Measurements from ENCODE around the gene ANK3. TPM values are rescaled to one million over a fixed set of nuclear protein-coding genes. Genes with fewer than 3 reads are reported as not detected.

The ANK3 gene
- total RNA-seq, 1 experiment from 2014 or later = 32.0 TPM

DNA sequence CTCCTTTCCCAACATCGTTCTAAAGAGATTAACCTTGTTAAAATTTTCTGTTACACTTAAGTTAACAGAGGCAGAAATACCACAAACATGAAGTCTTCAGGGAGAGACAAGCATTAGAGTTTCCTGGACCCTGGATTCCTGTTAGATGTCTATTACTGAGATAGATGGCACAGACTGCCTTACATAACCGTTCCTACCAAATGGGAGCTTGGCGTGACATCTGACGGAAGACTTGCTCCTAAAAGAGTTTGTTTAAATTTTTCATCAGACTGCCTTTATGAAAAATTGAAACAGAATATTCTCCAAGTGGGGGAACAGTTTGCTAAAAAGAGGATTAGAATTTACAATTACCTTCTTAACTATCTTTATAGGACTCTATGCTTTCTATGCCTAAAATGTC lies 22.7 kb downstream of the ANK3 start:
- no peaks in the 10 kb centered on the region for H3K9me2 ChIP-seq (ENCODE audit: insufficient read depth)
- H3K27ac ChIP-seq = no peak overlapping the region
- no peak overlapping the region for H3K4me3 ChIP-seq
- H3K36me3 ChIP-seq (ENCODE audit: low read depth) = no peaks in the 10 kb centered on the region
- no peaks in the 10 kb centered on the region for H3K79me2 ChIP-seq (ENCODE audit: low read depth)
- ChIA-PET POLR2A (ENCODE audit: unreplicated experiment) (no interaction called here), CTCF (no interaction called here)
- no peak overlapping the region for H2AFZ ChIP-seq
- DNase-seq = no peak
- H3F3A ChIP-seq (ENCODE audit: insufficient read depth, low read depth) = no peaks in the 10 kb centered on the region
- no peak overlapping the region for H3K4me2 ChIP-seq
- H3K9me3 ChIP-seq (ENCODE audit: insufficient read depth, low read depth) = no peaks in the 10 kb centered on the region
- intact Hi-C loops (cut with micrococcal nuclease; ENCODE audit: unreplicated experiment) = no loop called here
- no TSS peak for BruUV-seq (replicated peaks)
- TF ChIP-seq, protein P1, sequence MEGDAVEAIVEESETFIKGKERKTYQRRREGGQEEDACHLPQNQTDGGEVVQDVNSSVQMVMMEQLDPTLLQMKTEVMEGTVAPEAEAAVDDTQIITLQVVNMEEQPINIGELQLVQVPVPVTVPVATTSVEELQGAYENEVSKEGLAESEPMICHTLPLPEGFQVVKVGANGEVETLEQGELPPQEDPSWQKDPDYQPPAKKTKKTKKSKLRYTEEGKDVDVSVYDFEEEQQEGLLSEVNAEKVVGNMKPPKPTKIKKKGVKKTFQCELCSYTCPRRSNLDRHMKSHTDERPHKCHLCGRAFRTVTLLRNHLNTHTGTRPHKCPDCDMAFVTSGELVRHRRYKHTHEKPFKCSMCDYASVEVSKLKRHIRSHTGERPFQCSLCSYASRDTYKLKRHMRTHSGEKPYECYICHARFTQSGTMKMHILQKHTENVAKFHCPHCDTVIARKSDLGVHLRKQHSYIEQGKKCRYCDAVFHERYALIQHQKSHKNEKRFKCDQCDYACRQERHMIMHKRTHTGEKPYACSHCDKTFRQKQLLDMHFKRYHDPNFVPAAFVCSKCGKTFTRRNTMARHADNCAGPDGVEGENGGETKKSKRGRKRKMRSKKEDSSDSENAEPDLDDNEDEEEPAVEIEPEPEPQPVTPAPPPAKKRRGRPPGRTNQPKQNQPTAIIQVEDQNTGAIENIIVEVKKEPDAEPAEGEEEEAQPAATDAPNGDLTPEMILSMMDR (conservative IDR thresholded peaks at IDR 0.05) = no peak
- TF ChIP-seq EZH2 (IDR thresholded peaks at IDR 0.05; ENCODE audit: low read depth) = no peak
- no peaks in the 10 kb centered on the region for H3K4me1 ChIP-seq (replicated peaks; ENCODE audit: insufficient read depth)
- no peaks in the 10 kb centered on the region for H3K27me3 ChIP-seq (ENCODE audit: insufficient read depth, low read depth)
- H4K20me1 ChIP-seq (ENCODE audit: insufficient read depth) = no peaks in the 10 kb centered on the region

DNA sequence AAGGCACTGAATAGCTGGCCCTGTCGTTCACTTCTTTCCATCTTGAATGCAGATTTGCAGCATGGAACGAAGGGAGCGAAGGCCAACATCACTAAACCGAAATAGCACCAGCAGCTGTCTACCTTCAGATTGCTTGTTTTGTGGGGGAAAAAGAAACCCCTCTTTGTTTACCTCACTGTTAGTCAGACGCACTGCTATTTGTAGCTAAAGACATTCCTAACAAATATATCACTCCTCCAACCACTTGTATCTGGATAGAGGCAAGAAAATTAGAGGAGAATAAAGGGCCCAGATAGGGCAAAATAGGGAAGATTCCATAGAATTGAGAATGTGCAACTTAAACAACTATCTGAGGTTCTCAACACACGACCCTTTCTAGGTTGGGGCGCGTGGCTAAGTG lies 26.5 kb downstream of the ANK3 start:
- no peaks in the 10 kb centered on the region for H3K36me3 ChIP-seq (ENCODE audit: low read depth)
- H4K20me1 ChIP-seq (ENCODE audit: insufficient read depth) = no peaks in the 10 kb centered on the region
- no peak for DNase-seq
- no peak overlapping the region for H2AFZ ChIP-seq
- no peaks in the 10 kb centered on the region for H3K4me1 ChIP-seq (replicated peaks; ENCODE audit: insufficient read depth)
- ChIA-PET CTCF (no interaction called here), POLR2A (ENCODE audit: unreplicated experiment) (no interaction called here)
- no peak overlapping the region for H3K4me2 ChIP-seq
- no peaks in the 10 kb centered on the region for H3K9me3 ChIP-seq (ENCODE audit: insufficient read depth, low read depth)
- no peaks in the 10 kb centered on the region for H3K9me2 ChIP-seq (ENCODE audit: insufficient read depth)
- intact Hi-C loops (cut with micrococcal nuclease; ENCODE audit: unreplicated experiment) = no loop called here
- no peaks in the 10 kb centered on the region for H3K79me2 ChIP-seq (ENCODE audit: low read depth)
- no peaks in the 10 kb centered on the region for H3K27me3 ChIP-seq (ENCODE audit: insufficient read depth, low read depth)
- no TSS peak for BruUV-seq (replicated peaks)
- H3K27ac ChIP-seq = no peak overlapping the region
- no peaks in the 10 kb centered on the region for H3F3A ChIP-seq (ENCODE audit: insufficient read depth, low read depth)
- TF ChIP-seq EZH2 (IDR thresholded peaks at IDR 0.05; ENCODE audit: low read depth) = no peak
- TF ChIP-seq, protein P1 (conservative IDR thresholded peaks at IDR 0.05) = no peak
- no peak overlapping the region for H3K4me3 ChIP-seq

DNA sequence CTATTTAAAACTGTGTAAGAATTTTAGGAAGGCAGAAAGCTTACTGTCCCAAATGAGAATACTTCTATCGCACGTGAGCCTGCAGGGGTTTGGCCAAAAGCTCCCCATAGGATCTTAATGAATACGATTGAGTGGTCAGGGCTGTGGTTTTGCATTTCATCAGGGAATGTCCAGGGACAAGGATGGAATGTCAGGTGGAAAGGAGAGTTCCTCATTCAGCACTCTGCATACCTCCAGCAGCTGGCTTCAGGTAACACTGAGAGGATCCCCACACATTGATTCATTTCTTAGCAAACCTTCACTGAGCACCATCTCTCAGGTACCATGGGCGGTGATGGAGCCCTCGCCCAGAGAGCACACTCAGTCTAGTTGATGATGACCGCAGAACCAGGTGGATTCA lies 27.2 kb downstream of the ANK3 start:
- Histone ChIP-seq H3F3A (ENCODE audit: insufficient read depth, low read depth) (no peaks in the 10 kb centered on the region), H2AFZ (no peak overlapping the region), H4K20me1 (ENCODE audit: insufficient read depth) (no peaks in the 10 kb centered on the region), H3K27me3 (ENCODE audit: insufficient read depth, low read depth) (no peaks in the 10 kb centered on the region), H3K9me3 (ENCODE audit: insufficient read depth, low read depth) (no peaks in the 10 kb centered on the region), H3K27ac (no peak overlapping the region), H3K9me2 (ENCODE audit: insufficient read depth) (no peaks in the 10 kb centered on the region), H3K79me2 (ENCODE audit: low read depth) (no peaks in the 10 kb centered on the region), H3K36me3 (ENCODE audit: low read depth) (no peaks in the 10 kb centered on the region), H3K4me2 (no peak overlapping the region), H3K4me1 (replicated peaks; ENCODE audit: insufficient read depth) (no peaks in the 10 kb centered on the region), H3K4me3 (no peak overlapping the region)
- CTCF ChIA-PET = no interaction called here
- POLR2A ChIA-PET (ENCODE audit: unreplicated experiment) = no interaction called here
- TF ChIP-seq, protein P1 (conservative IDR thresholded peaks at IDR 0.05) = no peak
- TF ChIP-seq EZH2 (IDR thresholded peaks at IDR 0.05; ENCODE audit: low read depth) = no peak
- no TSS peak for BruUV-seq (replicated peaks)
- DNase-seq = no peak
- intact Hi-C loops (cut with micrococcal nuclease; ENCODE audit: unreplicated experiment) = no loop called here
